A549 (cell line): ENCODE results near the gene SMIM44.
"Not testable (repeated sequence)": the region's sequence is repeated elsewhere in the genome, so short reads cannot be mapped to it uniquely, and the experiment has no call there.

Experiments used
- BHLHE40 ChIP-seq: IDR thresholded peaks from 2 replicates; pipeline ENCODE4 v1.6.1; 2012; ENCODE audit warnings: low read depth, low read length, inconsistent platforms
- CBX2 ChIP-seq: fragments of 200-600 bp; sonication (generic); IDR thresholded peaks from 2 replicates; pipeline ENCODE4 v1.6.1; 2016; ENCODE audit warnings: low read depth, mild to moderate bottlenecking, borderline replicate concordance
- CTCF ChIP-seq: fragments of >200 bp; sonication (Bioruptor Twin); formaldehyde crosslinking; IDR thresholded peaks from 3 replicates; pipeline ENCODE4 v1.5.1; 2016
- ELK1 ChIP-seq: fragments of 150-350 bp; IDR thresholded peaks from 2 replicates; pipeline ENCODE4 v1.6.1; 2014; ENCODE audit warnings: low read depth, mild to moderate bottlenecking, low read length
- EP300 ChIP-seq, 2 experiments: fragments of >200 bp; sonication (Bioruptor Twin); formaldehyde crosslinking; IDR thresholded peaks; 2 replicates in 1 of 2; 3 replicates in 1 of 2; pipeline ENCODE4 v1.6.1; 2016 to 2017
- KDM5A ChIP-seq: fragments of 200-600 bp; sonication (generic); IDR thresholded peaks from 2 replicates; pipeline ENCODE4 v1.6.1; 2016; ENCODE audit warnings: antibody characterized with exemption, mild to moderate bottlenecking
- MAFK ChIP-seq: fragments of 450-650 bp; IDR thresholded peaks from 2 replicates; pipeline ENCODE4 v1.6.1; 2014; ENCODE audit not compliant: partially characterized antibody
- MAX ChIP-seq: IDR thresholded peaks from 2 replicates; pipeline ENCODE4 v1.6.1; 2012
- POLR2A ChIP-seq: IDR thresholded peaks from 2 replicates; pipeline ENCODE4 v1.6.1; 2012; ENCODE audit warnings: mild to moderate bottlenecking, low read length
- POLR2AphosphoS2 ChIP-seq: conservative IDR thresholded peaks from 2 replicates; pipeline ENCODE4 v1.6.1; 2012; ENCODE audit warnings: low read length, improper control_type of control experiment, inconsistent platforms
- RAD21 ChIP-seq, 2 experiments: fragments of >200 bp in 1 of 2; sonication (Bioruptor Twin) in 1 of 2; formaldehyde crosslinking in 1 of 2; IDR thresholded peaks in 1 of 2; conservative IDR thresholded peaks in 1 of 2; 2 replicates in 1 of 2; 3 replicates in 1 of 2; pipeline ENCODE4 v1.6.1; 2012 to 2018; ENCODE audit warnings: inconsistent platforms in 1 of 2
- SREBF2 ChIP-seq: fragments of 450-650 bp; IDR thresholded peaks from 2 replicates; pipeline ENCODE4 v1.6.1; 2014; ENCODE audit warnings: mild to moderate bottlenecking, moderate library complexity
- ZNF302 ChIP-seq: fragments of 250-450 bp; sonication (Bioruptor Pico); IDR thresholded peaks from 2 replicates; pipeline ENCODE4 v1.9.0; 2021; ENCODE audit warnings: inconsistent platforms, mild to moderate bottlenecking, moderate library complexity

GRCh38 chr19:3452942-3453214, 30.4 kb downstream of the SMIM44 start:
- TF ChIP-seq RAD21 (conservative IDR thresholded peaks at IDR 0.05 in 1 of 2, IDR thresholded peaks at IDR 0.05 in 1 of 2); EP300 (IDR thresholded peaks at IDR 0.05); CTCF; CBX2; BHLHE40; MAFK; KDM5A; ELK1; POLR2A; MAX; POLR2AphosphoS2; ZNF302; SREBF2: not testable (repeated sequence)
